Measurements from ENCODE around the gene DOK1.
"Not testable (repeated sequence)": the region's sequence is repeated elsewhere in the genome, so short reads cannot be mapped to it uniquely, and the experiment has no call there.

DOK1 gene

GRCh38 chr2:74548900-74549826 lies 5.4 kb upstream of the DOK1 start:
- DNase-seq: peak; percentile 51

GRCh38 chr2:74550231-74550630 lies 4.3 kb upstream of the DOK1 start:
- DNase-seq: no peak

GRCh38 chr2:74551530-74551929 lies 3.0 kb upstream of the DOK1 start:
- DNase-seq: no peak

GRCh38 chr2:74551942-74552913 lies 2.3 kb upstream of the DOK1 start:
- no peak for DNase-seq

GRCh38 chr2:74552914-74553811 lies 1.4 kb upstream of the DOK1 start:
- DNase-seq: no peak

- peak; percentile 19 for DNase-seq
Measured at GRCh38 chr2:74554820-74555531, 456 bp downstream of the DOK1 start.

- no peak for DNase-seq
Measured at GRCh38 chr2:74555610-74556103, 1.1 kb downstream of the DOK1 start.

GRCh38 chr2:74556159-74556558 lies 1.6 kb downstream of the DOK1 start:
- DNase-seq: no peak

GRCh38 chr2:74556831-74557370 lies 2.4 kb downstream of the DOK1 start:
- DNase-seq: no peak

GRCh38 chr2:74558284-74559230 lies 4.0 kb downstream of the DOK1 start:
- DNase-seq: no peak

GRCh38 chr2:74559912-74560311 lies 5.4 kb downstream of the DOK1 start:
- DNase-seq: no peak

- DNase-seq: no peak
Measured at GRCh38 chr2:74560591-74560990, 6.1 kb downstream of the DOK1 start.

GRCh38 chr2:74561022-74561421 lies 6.5 kb downstream of the DOK1 start:
- not testable (repeated sequence) for DNase-seq

- no peak for DNase-seq
Measured at GRCh38 chr2:74562126-74562775, 7.7 kb downstream of the DOK1 start.

- DNase-seq: peak; percentile 57
Measured at GRCh38 chr2:74564222-74564621, 9.7 kb downstream of the DOK1 start.

GRCh38 chr2:74566076-74566753 lies 11.7 kb downstream of the DOK1 start:
- DNase-seq: no peak

- peak; percentile 99 for DNase-seq
Measured at GRCh38 chr2:74566754-74567085, 12.2 kb downstream of the DOK1 start.

GRCh38 chr2:74567881-74568280 lies 13.4 kb downstream of the DOK1 start:
- peak; percentile 85 for DNase-seq

- no peak for DNase-seq
Measured at GRCh38 chr2:74569686-74570085, 15.2 kb downstream of the DOK1 start.

Data from fibroblast of skin of right quadriceps (primary cell).